Measurements from ENCODE around the gene NDUFA12.

Gene NDUFA12

DNA sequence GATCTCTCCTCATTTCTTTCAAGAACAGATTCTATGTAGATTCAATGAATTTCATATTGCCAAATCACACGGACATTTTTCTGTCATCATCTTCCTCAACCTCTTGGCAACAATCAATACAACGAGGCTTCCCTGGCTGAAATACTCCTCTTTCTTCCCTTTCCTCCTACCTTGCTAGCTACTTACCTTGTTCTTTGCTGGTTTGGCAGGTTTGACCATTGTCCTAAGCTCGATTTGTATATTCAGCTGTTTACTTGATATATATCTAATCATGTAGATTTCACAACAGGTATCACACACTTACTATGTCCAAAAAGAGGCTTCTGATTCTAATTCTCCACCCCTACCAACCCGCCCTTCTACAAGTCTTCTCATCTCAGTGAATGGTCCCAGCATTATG lies 23.6 kb downstream of the NDUFA12 start:
- DNase-seq = no peak

DNA sequence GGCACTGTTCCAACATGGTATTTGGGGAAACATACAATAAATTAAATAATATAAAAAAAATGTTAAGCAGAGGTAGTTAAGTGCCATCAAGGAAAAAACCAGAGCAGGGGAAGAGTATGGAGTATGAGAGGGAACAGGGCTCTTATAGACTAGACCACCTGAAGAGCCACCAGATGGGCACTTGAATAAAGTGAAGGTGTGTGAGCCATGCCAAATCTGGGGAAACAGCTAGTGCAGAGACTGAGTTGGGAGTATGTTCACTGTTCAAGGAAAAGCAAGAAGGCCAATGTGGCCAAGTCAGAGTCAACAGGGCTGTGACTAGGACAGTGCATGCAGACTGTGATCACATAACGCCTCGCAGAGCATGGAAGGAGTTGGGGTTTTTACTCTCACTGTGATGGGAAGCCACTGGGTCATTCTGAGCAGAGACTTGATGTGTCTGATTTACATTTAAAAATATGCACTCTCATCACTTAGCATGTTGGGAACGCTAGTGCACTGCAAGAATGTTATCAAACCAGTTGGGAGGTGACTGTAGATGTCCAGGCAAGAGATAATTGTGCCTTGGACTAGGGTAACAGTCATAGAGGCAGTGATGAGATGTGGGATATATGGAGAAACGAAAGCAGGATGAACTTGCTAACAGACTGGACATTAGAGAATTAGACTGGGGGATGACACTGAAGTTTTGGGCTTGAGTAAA lies 25.6 kb downstream of the NDUFA12 start:
- DNase-seq = no peak

DNA sequence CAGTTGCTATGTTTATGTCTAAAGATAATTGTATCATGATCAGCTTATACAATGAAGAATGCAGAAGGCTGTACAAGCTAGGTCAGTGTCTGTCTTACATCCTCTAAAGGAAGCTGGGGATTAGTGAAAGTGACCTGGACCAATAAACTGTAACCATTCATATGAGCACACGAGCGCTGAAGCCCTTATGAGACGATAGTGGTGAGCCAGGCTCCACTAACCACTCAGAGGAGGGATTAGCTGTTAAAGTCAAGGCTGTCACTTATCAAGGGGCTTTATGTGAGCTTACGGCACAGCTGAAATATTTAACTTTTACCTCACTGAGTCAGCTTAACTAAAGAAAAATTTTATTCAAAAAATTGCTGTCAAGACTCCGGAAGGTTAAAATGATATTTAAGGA lies 30.3 kb downstream of the NDUFA12 start:
- no peak for DNase-seq

GRCh38 chr12:94972795-94973194 lies 30.7 kb downstream of the NDUFA12 start:
- no peak for DNase-seq

GRCh38 chr12:94971923-94972322 lies 31.6 kb downstream of the NDUFA12 start:
- no peak for DNase-seq

DNA sequence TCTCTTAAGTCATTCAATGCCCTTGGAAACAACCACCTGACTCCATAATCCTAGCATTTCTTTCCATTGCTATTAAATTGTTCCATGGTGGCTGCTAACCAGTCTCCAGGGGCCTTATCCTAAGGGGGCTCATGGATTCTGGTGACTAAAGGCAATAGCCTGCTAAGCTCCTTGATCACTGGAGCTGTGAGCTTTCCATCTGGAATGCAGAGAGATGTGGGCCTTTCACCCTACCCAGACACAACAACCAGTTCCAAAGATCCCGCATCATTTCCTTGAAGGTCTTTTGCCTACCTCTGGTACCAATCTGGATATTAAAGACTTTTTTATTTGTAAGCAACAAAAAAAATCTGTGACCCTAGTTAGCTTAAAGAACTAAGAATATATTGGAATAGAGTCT lies 32.9 kb downstream of the NDUFA12 start:
- DNase-seq = no peak

GRCh38 chr12:94969424-94969823 lies 34.1 kb downstream of the NDUFA12 start:
- peak; percentile 33 for DNase-seq

DNA sequence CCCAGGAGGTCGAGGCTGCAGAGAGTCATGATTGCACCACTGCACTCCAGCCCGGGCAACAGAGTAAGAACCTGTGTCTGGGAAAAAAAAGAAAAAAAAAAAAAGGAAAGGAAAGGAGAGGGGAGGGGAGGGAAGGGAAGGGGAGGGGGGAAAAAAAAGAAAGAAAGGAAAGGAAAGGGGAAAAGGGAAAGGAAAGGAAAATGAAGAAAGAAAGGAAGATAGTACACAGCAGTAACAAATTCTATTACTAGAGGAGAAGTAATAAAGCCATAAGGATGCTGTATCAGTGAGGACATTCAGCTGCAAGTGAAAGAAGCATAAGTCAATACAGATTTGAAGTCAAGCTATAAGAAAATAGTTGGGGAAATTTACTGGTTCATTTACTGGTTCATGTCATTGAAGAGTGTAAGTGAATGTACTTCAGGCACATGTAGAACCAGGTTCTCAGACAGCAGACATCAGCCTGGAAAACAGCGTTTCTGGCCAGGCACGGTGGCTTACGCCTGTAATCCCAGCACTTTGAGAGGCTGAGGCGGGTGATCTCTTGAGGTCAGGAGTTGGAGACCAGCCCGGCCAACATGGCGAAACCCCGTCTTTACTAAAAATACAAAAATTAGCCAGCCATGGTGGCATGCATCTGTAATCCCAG lies 37.4 kb downstream of the NDUFA12 start:
- DNase-seq = no peak

GRCh38 chr12:94963649-94964048 lies 39.8 kb downstream of the NDUFA12 start:
- no peak for DNase-seq

DNA sequence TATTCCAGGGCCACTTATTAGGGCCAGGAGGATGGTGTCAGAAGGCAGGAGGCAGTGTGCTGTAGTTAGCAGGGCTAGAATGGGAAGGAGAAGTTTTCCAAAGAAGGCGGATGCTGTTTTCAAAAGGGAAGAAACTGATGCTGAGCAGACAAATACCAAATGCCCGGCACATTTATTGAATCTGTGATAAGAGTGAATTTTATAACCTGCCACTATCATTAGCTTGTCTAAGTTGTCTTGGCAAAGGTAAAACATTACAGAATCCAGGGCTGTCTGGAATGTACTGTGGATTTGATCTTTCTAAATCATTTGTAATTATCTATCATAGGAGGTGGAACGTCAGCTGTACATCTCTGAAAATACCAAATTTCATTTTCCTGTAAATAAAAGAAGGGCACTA lies 40.8 kb downstream of the NDUFA12 start:
- no peak for DNase-seq

DNA sequence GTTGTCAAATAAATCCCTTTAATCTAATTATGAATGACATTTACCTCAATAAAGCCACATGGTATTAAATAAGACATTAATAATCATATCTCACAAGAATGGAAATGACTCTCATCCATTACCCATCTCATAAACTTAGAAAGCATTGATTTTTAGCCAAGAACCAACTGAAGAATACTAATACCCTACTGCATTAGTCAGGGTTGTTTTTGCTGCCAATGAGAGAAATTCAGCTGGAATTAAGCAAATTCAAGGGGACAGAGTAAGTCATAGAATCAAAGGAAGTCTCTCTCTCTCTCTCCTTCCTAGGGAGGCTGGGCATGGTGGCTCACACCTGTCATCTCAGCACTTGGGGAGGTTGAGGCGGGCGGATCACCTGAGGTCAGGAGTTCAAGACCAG lies 41.6 kb downstream of the NDUFA12 start:
- no peak for DNase-seq

DNA sequence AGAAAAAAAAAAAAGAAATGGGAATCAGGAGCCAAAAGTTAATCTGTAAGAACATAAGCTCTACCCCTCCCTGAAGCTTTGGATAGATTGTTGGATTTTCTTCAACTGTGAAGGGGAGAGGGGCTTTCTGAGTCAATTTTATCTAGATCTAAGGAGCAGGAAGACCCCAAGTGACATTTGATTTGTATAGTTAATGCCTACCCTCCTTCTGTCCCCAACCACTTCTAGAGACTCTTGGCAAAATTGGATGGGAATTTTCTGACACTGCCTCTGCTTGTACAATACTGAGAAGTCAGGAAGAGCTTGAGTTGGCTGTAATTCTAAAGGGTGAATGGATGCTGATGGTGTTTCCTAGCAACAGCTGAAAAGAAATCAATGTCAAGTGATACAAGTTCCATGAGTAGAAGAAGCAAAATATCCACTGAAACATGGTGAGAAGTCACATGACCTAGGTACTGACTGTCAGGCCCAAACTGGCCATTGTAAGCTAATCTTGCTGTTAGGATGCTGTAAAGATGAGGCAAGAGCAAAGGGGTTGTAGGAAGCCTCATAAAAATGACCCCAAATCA lies 42.2 kb downstream of the NDUFA12 start:
- DNase-seq = no peak

- DNase-seq = no peak
These were observed 46.5 kb downstream of the NDUFA12 start for GRCh38 chr12:94957006-94957405.

- no peak for DNase-seq
These were observed 48.4 kb downstream of the NDUFA12 start for GRCh38 chr12:94954948-94955592.

GRCh38 chr12:94954029-94954685 lies 49.3 kb downstream of the NDUFA12 start:
- DNase-seq = no peak

DNA sequence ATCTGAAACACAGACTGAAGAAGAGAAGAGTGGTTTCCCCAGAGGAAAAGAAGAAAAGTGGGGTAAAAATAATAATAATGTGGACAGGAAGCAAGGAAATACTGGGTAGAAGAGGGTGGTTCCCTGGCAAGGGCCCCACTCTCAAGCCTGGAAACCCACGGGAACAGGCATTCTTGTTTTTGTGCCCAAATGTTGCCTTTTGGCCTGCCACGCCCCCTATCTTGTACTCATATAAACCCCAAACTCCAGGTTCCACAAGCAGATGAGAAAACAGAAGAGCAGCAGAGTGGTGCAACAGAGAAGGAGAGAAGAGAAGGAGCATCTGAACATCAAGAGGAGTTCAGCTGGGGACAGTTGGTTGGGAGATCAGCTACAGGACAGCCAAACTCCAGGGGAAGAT lies 51.2 kb downstream of the NDUFA12 start:
- DNase-seq = no peak

DNA sequence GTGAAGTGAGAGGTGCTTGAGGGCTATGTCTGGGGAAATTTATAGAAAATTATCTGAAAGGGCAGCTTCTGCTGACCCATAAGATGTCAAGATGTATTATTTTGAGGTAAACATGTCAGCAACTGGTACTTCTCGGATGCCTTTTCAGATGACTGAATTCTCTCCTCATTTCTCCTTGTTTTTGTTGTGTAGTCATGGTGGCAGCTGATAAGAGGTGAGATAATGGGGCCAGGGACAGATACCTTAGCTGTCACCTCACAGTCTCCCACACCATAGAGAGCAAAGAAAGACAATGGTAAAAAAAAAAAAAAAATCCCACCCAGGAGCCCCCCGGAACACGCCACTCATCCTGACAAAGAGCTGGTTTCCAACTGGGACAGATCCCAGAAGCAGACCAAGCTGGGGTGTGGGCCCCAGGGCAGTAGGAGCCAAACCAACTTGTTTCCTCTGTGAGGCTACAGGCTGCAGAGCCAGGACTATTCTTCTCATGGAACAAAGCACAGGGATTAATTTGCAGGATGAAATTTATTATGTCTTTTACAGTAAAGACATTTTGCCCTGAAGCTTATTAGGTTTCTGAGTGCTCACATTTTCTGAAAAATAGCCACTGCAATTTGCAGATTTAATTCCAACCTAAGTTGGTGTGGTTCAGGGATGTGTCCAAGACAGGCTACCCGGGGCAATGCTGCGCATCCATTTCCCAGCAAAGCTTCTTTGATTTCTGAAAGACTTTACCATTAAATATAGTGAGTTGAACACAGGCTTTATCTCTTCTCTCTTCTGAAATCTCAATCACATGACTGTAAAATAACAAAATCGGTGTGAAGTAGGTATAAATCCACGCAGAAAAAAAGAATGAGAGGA lies 52.2 kb downstream of the NDUFA12 start:
- DNase-seq = no peak

- no peak for DNase-seq
These were observed 55.2 kb downstream of the NDUFA12 start for GRCh38 chr12:94948232-94948810.

GRCh38 chr12:94942663-94943062 lies 60.8 kb downstream of the NDUFA12 start:
- peak; percentile 76 for DNase-seq

DNA sequence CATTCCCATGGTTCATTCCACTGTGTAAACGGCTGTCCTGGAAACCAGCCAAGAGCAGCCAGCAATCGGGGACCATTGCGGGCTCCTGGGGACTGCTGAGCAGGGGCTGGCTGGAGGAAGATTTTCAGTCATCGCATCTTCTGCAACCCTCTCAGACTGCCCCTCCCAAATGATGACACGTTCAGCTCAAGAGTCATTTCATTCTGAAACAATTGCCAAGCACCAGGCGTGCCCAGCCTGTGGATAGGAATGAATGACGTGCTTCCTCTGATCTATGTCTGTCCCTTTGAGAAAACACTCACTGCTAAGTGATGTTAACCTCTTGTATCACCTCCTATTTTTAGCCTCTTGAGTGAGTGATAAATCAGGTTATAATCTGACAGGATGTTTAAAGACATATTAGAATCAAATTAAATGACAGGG lies 62.0 kb downstream of the NDUFA12 start:
- DNase-seq = no peak

DNA sequence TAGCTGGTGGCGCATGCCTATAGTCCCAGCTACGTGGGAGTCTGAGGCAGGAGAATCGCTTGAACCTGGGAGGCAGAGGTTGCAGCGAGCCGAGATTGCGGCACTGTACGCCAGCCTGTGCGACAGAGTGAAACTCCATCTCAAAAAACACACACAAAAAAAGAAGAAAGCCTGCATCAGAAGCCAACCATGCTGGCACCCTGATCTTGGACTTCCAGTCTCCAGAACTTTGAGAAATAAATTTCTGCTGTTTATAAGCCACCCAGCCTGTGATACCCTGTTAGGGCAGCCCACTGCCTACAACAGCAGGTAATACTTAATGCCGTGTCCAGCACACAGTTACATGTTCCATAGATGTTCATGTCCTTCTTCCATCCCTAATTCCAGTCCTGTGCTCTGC lies 62.7 kb downstream of the NDUFA12 start:
- DNase-seq = no peak

DNA sequence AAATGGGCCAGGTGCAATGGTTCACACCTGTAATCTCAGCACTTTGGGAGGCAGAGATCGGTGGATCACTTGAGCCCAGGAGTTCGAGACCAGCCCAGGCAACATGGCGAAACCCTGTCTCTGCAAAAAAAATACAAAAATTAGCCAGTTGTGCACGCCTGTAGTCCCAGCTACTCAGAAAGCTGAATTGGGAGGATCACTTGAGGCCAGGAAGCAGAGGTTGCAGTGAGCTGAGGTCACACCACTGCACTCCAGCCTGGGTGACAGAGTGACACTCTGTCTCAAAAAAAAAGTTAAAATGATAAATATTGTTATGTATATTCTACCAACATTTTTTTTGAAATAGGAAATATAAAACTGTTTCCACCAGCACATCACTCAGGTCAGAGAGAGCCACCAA lies 64.9 kb downstream of the NDUFA12 start:
- no peak for DNase-seq

Measured in GF-D8 (cell line).